OCI-LY3 (cell line): ENCODE results near the gene ST8SIA5.

Source experiments
- H2AFZ ChIP-seq: fragments of 200-600, 300-600 bp; shearing (Covaris generic); 2 replicates; pipeline ENCODE4 v1.6.0; 2014; ENCODE audit warnings: antibody characterized with exemption, low read depth, low read length
- H3K27ac ChIP-seq: fragments of 200-600, 300-600 bp; sonication (generic); 2 replicates; pipeline ENCODE4 v1.5.1; 2014; ENCODE audit warnings: mild to moderate bottlenecking, low read length, moderate library complexity, mixed read lengths
- H3K27me3 ChIP-seq: fragments of 200-600, 300-600 bp; sonication (generic); 2 replicates; pipeline ENCODE4 v1.6.1; 2014; ENCODE audit warnings: low read depth, low read length, mixed read lengths
- H3K36me3 ChIP-seq: fragments of 200-600, 300-600 bp; sonication (generic); replicated peaks from 2 replicates; pipeline ENCODE3; 2014; ENCODE audit warnings: low read depth, low read length, mixed read lengths
- H3K4me1 ChIP-seq: fragments of 300-600, 200-600 bp; sonication (generic); 2 replicates; pipeline ENCODE4 v1.6.1; 2014; ENCODE audit warnings: low read length, mixed read lengths
- H3K4me2 ChIP-seq: fragments of 200-600, 300-600 bp; sonication (generic); 2 replicates; pipeline ENCODE4 v1.6.1; 2014; ENCODE audit warnings: low read length, mixed read lengths
- H3K4me3 ChIP-seq: fragments of 300-600, 200-600 bp; sonication (generic); 2 replicates; pipeline ENCODE4 v1.5.1; 2014; ENCODE audit warnings: antibody characterized with exemption, mild to moderate bottlenecking, low read length, moderate library complexity
- H3K79me2 ChIP-seq: fragments of 300-600, 200-600 bp; shearing (Covaris generic); 2 replicates; pipeline ENCODE4 v1.6.1; 2014; ENCODE audit warnings: mild to moderate bottlenecking, low read length, mixed read lengths
- H3K9ac ChIP-seq: fragments of 300-600, 200-600 bp; shearing (Covaris generic); 2 replicates; pipeline ENCODE4 v1.6.0; 2014; ENCODE audit warnings: mild to moderate bottlenecking, low read length, moderate library complexity
- H3K9me3 ChIP-seq: fragments of 200-600, 300-600 bp; shearing (Covaris generic); 2 replicates; pipeline ENCODE4 v1.6.1; 2014; ENCODE audit warnings: low read length, mixed read lengths; ENCODE audit not compliant: insufficient read depth
- H4K20me1 ChIP-seq: fragments of 200-600, 300-600 bp; sonication (generic); 2 replicates; pipeline ENCODE4 v1.6.1; 2016; ENCODE audit warnings: low read length, mixed read lengths; ENCODE audit not compliant: insufficient read depth
- CTCF ChIP-seq: fragments of 200-600, 300-600 bp; sonication (generic); IDR thresholded peaks from 2 replicates; pipeline ENCODE4 v1.5.1; 2014; ENCODE audit warnings: antibody characterized with exemption, low read length, low read depth
- EZH2phosphoT487 ChIP-seq: fragments of 200-600 bp; shearing (Covaris generic); IDR thresholded peaks from 2 replicates; pipeline ENCODE4 v1.6.1; 2018; ENCODE audit warnings: antibody characterized with exemption, mixed run types, low read depth

The ST8SIA5 gene

GRCh38 chr18:46731316-46731715 is 25.5 kb downstream of the ST8SIA5 start:
- no peak overlapping the region for H3K27ac ChIP-seq
- H3K4me3 ChIP-seq = no peak overlapping the region
- H3K27me3 ChIP-seq = no peaks in the 10 kb centered on the region
- no peak overlapping the region for H3K9ac ChIP-seq
- H2AFZ ChIP-seq = no peak overlapping the region
- no peak overlapping the region for H3K4me2 ChIP-seq
- no peaks in the 10 kb centered on the region for H3K4me1 ChIP-seq
- TF ChIP-seq EZH2phosphoT487 (no peak), CTCF (no peak)
- peaks cover 7% of the 10 kb centered on the region; the same call in 1 of the 2 replicates for H3K9me3 ChIP-seq
- no peaks in the 10 kb centered on the region for H3K79me2 ChIP-seq
- no peaks in the 10 kb centered on the region for H4K20me1 ChIP-seq
- no peaks in the 10 kb centered on the region for H3K36me3 ChIP-seq

DNA sequence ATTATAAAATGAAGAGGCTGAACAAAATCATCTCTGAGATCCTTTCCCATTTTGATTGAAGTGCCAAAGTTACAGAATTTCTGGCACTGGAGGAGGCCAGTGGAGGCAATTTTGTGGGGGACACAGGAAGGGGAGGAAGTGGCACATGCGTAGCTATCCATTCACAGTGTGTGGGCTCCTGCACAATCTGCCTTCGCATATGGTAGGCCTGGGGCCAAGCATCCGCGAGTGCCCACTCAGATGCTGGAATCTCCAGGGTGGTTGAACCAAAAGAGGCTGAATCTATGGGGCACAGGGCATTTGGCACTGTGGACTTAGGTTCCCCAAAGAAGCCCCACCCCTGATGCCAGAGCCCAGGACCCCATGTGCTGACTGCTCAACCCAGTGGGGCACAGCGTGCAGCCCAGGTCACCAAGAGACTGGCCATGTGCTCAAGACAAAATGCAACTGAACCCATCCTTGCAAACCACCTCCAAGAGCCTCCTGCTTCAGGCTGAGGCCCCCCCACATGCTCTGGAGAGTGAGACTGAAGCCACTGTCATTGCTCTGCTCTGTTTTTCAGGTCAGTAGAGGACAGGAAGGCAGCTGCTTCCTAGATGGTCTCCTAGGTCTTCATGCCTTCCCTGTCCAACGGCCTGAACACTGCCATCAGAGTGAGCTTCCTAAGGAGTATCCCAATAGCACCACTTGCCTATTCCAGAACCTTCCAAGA is 28.5 kb downstream of the ST8SIA5 start:
- Histone ChIP-seq H3K79me2 (no peaks in the 10 kb centered on the region), H3K9me3 (peaks cover 7% of the 10 kb centered on the region; the same call in 1 of the 2 replicates), H3K27me3 (no peaks in the 10 kb centered on the region), H3K4me2 (no peak overlapping the region), H3K9ac (no peak overlapping the region), H3K4me3 (no peak overlapping the region), H3K27ac (no peak overlapping the region), H3K36me3 (no peaks in the 10 kb centered on the region), H4K20me1 (no peaks in the 10 kb centered on the region), H2AFZ (no peak overlapping the region), H3K4me1 (no peaks in the 10 kb centered on the region)
- no peak for TF ChIP-seq EZH2phosphoT487
- TF ChIP-seq CTCF = no peak

GRCh38 chr18:46727177-46727576 is 29.7 kb downstream of the ST8SIA5 start:
- Histone ChIP-seq H3K4me3 (no peak overlapping the region), H3K79me2 (no peaks in the 10 kb centered on the region)
- TF ChIP-seq CTCF (no peak), EZH2phosphoT487 (no peak)

DNA sequence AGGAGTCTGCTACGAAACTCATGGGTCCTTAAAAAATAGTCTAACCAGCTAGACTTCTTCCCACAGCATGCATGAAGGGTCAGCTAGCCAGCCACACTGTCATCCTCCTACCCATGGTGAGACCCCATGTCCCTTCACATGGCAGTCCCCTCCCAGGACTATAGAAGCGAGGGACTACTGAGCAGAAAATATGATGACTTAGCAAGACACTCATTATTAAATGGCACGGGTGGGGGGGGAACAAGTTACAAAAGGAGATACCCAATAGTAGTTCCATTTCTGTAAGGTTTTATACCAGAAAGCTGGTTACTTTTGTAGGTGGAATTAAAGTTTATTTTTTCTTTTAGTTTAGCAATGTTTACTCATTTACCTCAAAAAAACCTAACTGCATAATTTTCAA is 31.5 kb downstream of the ST8SIA5 start:
- H3K36me3 ChIP-seq = no peaks in the 10 kb centered on the region
- no peak overlapping the region for H3K4me2 ChIP-seq
- H3K27me3 ChIP-seq = peaks cover 16% of the 10 kb centered on the region
- TF ChIP-seq EZH2phosphoT487 (no peak), CTCF (no peak)
- H3K9me3 ChIP-seq = peaks cover 7% of the 10 kb centered on the region; the same call in 1 of the 2 replicates
- H3K27ac ChIP-seq = no peak overlapping the region
- no peaks in the 10 kb centered on the region for H3K4me1 ChIP-seq
- no peak overlapping the region for H2AFZ ChIP-seq
- H3K9ac ChIP-seq = no peak overlapping the region
- H4K20me1 ChIP-seq = no peaks in the 10 kb centered on the region
- no peak overlapping the region for H3K4me3 ChIP-seq
- H3K79me2 ChIP-seq = no peaks in the 10 kb centered on the region

More at GRCh38 chr18:46727177-46727576, 29.7 kb downstream of the ST8SIA5 start:
- H2AFZ ChIP-seq = no peak overlapping the region
- no peak overlapping the region for H3K9ac ChIP-seq
- peaks cover 7% of the 10 kb centered on the region; the same call in 1 of the 2 replicates for H3K9me3 ChIP-seq
- H3K4me1 ChIP-seq = no peaks in the 10 kb centered on the region
- no peaks in the 10 kb centered on the region for H3K36me3 ChIP-seq
- H3K4me2 ChIP-seq = no peak overlapping the region
- H3K27me3 ChIP-seq = no peaks in the 10 kb centered on the region
- H3K27ac ChIP-seq = no peak overlapping the region
- H4K20me1 ChIP-seq = no peaks in the 10 kb centered on the region
